Islet of Langerhans (tissue), 1 donor: ENCODE measurements around the gene EPS8L1.

Experiments used
- FAIRE-seq: peaks from one replicate; lab custom pipeline; 2011; peaks lifted over from hg19 to GRCh38; lab: Jason Lieb, UNC

The EPS8L1 gene

DNA sequence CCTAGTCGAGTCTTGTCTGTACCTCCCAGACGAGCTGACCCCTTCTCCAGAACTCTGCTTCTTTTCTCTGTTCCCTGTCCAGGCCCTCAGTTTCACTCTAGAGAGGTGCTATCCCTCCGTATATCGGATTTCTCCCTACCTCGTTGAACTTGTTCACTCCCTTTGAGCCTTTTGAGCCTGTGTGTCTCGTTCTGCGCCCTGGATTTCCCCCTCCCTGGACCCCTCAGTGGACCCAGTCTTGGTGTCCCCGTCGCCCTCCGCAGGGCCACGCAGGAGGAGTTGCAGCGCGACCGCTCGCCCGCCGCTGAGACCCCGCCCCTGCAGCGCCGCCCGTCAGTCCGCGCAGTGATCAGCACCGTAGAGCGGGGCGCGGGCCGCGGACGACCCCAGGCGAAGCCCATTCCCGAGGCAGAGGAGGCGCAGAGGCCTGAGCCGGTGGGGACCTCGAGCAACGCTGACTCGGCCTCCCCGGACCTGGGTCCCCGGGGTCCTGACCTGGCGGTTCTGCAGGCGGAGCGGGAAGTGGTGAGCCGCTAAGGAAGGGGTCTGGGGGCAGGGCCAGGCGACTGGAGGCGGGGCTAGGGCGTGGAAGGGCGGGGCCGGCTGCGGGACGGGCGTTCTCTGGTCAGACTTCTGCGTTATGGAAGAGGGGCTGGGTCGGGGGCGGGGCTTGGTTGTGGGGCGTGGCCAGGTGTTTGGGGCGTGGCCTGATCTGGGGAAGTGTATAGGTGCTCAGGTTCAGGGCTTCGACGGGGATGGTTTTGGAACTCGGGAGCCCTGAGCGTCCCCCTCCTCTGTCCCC is 5.5 kb downstream of the EPS8L1 start:
- no peak for FAIRE-seq

DNA sequence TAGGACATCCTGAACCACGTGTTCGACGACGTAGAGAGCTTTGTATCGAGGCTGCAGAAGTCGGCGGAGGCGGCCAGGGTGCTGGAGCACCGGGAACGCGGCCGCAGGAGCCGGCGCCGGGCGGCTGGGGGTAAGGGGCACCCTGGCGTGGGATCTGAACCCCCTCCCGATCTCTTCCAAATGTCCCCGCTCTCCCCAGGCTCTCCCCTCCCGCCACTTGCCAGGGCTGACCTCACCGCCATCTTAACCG is 6.0 kb downstream of the EPS8L1 start:
- FAIRE-seq: no peak

DNA sequence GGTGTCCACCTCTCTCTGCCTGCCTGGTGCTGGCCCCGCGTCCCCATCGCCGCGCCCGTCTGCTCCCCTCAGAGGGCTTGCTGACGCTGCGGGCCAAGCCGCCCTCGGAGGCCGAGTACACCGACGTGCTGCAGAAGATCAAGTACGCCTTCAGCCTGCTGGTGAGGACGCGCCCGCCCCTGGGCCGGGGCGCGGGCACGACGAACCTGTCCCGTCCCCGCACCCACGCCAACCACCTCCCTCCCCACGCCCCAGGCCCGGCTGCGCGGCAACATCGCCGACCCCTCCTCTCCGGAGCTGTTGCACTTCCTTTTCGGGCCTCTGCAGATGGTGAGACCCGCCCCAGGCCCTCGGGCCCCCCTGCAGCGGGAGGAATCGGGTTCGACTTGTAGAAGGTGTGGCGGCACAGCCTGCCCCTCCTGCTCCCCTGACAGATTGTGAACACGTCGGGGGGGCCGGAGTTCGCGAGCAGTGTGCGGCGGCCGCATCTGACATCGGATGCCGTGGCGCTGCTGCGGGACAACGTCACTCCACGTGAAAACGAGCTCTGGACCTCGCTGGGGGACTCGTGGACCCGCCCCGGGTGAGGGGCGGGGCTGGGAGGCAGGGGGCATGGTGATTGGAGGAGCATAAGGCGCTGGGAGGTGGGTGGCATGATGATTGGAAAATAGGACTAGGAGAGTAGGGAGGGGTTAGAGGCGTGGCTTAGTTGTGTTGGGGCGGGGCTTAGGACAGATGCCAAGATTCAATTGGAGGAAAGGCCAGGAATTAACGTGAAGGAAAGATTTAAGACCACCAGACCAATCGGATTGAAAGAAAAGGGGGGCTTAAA is 6.6 kb downstream of the EPS8L1 start:
- FAIRE-seq: no peak

DNA sequence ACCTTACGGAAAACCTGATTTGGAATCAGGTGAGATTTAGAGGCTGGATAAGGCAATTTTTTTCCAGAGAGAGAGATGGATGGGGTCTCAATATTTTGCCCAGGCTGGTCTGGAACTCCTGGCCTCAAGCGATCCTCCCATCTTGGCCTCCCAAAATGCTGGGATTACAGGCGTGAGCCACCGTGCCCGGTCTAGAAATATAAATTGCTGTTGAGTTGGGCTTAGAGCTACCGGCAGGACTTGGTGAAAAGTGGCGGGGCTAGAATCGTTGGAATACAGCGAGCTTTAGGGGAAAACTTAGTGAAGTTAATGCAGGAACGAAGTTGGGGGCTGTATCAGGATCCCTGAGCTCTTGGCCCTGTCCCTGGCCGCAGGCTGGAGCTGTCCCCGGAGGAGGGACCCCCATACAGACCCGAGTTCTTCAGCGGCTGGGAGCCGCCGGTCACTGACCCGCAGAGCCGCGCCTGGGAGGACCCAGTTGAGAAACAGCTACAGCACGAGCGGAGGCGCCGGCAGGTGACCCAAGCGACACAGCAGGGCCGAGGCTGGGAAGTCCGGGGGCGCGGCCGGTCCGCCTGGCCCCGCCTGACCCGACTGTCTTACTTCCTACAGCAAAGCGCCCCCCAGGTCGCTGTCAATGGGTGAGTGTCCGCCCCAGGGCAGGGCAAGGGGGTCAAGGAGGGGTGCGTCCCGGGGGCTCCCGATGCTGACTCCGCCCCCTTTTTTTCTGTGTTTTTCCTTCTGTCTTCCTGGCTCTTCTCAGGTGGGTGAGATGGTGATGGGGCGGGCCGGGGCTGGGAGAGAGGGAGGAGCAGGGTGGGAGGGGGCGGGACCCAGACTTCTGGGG is 7.6 kb downstream of the EPS8L1 start:
- FAIRE-seq: no peak

DNA sequence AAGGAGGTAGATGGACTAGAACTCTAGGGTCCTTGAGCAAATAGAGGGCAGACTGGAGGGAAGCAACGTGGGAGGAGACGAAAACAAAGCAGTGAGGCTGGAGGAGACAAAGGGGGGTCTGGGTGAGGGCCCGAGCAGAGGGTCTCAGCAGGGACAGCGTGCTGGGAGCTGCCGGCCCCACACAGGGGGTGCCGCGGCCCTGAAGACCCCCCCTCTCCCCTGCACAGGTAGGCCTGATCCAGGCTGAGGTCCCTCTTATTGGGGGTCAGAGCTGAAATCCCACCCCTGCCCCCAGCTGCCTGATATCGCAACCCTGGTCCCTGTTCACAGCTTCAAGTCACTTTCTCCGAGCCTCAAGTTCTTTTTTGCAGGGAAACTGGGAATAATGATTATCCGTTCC is 8.7 kb downstream of the EPS8L1 start:
- FAIRE-seq: no peak

DNA sequence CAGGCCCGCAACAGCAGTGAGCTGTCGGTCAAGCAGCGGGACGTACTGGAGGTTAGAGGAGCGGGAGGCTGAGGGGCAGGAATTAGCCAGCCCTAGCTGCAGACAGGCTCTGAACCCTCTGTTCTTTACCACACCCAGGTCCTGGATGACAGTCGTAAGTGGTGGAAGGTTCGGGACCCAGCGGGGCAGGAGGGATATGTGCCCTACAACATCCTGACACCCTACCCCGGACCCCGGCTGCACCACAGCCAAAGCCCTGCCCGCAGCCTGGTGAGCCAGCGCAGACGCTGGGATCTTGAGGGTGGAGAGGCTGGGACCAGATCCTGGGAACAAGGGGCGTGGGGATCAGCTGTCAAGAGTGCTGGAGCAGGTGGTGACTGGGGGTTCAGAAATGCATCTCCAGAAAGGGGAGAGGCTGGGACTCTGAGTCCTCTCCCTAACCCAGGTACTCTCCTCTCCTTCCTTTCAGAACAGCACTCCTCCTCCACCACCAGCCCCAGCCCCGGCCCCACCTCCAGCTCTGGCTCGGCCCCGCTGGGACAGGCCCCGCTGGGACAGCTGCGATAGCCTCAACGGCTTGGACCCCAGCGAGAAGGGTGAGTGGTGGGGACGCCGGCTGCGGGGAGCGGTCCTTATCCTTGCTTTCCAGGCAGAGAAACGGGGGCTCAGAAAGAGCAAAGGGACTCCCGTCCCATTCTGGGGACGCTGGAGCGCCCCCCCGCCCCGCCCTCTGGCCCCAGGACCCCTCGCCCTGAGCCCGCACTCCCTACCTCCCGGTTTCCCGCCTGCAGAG is 10.4 kb downstream of the EPS8L1 start:
- no peak for FAIRE-seq

DNA sequence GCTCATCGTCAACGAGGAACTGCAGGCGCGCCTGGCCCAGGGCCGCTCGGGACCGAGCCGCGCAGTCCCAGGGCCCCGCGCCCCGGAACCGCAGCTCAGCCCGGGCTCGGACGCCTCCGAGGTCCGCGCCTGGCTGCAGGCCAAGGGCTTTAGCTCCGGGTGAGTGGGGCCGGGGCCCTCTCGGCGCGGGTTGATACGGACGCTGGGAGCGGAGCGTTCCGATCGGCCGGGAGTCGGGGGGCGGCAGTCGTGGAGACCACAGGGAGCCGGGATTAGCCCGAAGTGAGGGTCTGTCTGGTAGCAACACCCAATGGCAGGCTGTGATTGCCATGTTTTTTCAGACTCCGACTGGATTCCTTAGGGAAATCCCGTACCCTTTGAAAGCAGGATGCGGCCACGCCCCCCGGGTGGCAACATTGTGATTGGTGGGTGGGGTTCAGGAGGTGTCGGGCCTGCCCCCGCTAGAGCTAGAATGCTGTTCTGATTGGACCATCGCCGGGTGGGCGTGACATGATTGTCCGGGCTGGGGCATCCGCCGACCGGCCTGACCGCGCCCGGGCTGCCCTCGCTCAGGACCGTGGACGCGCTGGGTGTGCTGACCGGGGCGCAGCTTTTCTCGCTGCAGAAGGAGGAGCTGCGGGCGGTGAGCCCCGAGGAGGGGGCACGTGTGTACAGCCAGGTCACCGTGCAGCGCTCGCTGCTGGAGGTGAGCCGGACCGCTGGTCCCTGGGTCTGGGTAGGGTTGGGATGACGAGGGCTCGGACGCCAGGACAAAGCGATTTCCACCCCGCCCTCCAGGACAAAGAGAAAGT is 11.3 kb downstream of the EPS8L1 start:
- FAIRE-seq: no peak

DNA sequence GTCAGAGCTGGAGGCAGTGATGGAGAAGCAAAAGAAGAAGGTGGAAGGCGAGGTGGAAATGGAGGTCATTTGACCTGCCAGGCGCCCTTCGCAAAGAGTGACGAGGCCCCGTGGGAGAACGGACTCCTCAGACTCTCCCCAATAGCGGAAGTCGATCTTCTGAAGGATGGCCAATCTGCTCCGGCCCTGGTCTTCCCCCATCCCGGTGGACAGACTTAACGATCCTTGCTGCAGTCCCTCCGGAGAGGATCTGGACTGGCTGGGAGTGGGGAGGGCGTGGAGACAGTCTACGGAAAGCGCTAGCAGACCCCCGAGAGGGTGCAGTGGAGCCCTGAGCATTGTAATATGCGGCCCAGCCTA is 11.9 kb downstream of the EPS8L1 start:
- FAIRE-seq: no peak

DNA sequence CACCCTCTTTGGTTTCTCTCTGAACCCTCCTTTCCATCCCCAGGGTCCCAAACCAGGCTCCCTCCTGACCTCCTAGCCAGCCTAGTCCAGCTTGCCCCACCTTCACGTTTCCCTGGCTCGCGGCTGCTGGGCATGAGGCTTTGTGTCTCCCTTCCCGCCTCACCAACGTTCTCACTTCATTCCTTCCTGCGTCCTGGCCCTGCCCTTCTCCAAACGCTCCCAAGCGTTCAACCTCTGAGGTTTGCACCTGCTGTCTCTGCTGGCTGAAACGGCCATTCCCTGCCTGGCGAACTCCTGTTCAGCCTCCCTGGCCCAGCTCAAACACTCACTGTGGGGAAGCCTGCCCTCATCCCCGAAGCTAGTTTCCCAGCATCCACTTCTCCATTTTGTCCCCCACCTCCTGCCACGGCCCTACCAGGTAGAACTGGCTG is 12.4 kb downstream of the EPS8L1 start:
- no peak for FAIRE-seq

DNA sequence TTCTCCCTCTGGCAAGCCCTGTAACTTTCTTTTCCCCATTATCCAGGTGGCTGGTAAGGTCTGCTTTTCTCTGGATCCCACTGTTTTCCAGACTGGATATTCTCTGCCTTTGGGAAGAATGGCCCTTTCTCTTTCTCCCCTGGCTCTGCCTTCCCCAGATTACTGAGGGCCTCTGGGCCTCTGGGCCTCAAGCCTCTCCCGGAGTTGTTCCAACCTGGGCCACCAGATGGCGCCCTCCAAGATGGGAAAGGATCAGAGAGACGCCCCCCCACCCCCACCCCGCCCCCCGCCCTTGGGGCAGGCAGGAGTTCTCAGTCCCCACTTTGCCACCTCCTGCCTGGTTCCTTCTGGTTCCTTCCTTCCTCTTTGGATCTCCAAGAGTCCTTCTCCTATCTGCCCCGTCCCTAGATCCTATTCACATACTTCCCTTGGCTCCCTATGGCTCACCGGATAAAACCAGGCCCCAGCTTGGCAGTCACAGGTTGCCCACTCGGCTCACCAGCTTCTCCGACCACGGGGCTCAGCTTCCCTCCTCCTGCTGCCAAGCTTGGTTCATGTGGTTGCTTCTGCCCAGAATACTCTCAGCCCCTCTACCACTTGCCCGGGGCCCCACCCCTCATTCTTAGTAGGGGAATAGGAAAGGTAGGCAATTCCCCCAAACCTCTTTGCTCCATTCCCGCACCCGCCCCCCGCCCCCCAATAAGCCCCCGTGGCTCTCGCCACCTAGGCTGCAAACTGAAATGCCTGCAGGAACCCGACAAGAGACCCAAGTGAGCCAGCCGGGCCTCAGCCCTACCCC is 13.1 kb downstream of the EPS8L1 start:
- FAIRE-seq: no peak

DNA sequence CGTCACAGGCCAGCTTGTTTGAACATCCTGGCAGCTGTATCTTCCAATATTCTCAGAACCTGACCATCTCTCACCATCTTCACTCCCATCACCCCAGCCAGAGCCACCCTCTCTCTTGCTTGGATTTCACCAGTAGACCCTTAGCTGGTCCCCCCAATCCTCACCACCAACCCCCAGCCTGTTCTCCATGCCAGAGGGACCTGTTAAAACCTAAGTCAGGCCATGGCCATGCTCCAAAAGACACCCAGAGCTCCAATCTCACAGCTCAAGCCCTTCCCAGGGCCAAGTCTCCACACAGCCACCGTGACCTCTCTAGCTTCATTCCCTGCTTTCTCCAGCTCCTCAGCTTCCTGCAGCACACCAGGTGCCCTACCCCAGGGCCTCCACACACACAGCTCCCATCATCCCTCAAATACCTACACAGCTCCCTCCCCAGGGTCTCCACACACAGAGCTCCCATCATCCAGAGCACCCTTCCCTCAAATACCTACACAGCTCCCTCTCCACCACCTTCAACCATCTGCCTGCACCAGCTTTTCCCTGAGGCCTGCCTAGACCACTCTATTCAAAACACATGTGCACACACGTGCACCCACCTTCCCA is 13.8 kb downstream of the EPS8L1 start:
- FAIRE-seq: no peak

DNA sequence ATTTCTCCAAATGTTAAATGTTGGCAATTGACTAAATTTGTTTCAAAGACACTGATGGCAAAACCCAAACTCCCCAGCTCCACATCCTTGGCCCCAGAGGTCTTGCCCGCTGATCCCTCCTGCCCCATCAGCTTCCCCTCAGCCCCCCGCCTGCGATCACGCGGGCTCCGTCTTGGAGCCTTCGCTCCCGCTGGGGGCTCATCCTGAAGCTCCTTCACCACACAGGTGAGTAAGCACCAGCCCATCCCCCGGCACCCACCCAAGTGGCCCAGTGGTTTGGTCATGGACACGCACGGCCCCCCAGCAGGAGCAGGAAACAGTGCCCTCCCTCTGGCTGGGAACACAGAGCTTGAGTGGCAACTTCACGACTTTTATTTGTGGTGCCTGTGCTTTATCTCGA is 14.9 kb downstream of the EPS8L1 start:
- no peak for FAIRE-seq

DNA sequence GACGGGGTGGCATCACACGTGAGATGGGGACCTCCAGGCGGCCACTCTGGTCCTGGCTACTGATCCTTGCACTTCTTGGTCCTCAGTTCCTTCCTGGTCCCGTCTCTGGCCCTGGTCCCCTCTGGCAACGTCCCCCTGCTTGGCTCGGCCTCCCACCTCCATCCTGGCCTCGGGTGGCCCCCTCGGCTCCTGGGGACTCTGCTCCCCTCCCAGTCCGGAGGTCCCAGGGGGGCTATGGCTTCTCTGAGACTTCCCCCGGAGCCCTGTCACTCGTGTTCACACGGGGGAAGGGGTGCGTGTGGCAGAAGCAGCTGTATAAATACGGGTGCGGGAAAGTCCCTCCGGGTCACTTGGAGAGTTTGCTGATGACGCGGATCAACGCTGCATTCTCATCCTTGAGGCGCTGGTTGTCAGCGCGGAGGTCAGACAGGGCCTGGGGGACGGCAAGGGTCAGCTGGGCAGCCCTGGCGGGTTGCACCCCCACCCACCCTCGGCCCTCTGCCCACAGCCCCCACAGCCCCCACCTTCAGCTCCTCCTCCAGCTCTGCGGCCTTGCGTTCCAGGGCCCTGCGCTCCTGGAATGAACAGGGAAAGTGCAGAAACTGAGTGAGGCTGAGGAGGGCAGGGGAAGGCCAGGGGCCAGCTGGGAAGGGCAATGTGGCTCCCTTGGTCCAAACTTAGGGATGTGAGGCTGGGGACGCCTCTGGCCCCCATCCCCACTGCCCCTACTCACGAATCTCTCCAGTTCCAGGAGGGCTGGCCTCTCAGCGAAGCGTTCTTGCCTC is 15.6 kb downstream of the EPS8L1 start:
- no peak for FAIRE-seq

DNA sequence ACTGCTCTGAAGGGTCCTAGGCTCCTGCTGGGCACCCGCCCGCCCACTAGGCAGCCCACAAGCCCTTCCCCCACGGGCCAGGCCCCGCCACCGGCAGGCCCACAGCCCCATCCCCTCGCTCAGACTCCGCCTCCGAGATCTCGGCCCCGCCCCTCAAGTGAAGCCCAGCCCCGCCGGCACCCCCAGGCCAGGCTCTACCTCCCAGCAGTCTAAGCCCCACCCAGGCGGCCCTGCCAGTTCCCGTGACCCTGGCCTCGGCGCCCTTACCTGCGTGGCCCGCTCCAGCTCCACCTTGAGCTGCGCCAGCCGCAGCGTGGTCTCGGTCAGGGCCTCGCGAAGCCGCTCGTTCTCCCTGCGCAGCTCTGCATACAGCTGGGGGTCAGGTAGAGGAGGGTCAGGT is 16.3 kb downstream of the EPS8L1 start:
- FAIRE-seq: no peak

DNA sequence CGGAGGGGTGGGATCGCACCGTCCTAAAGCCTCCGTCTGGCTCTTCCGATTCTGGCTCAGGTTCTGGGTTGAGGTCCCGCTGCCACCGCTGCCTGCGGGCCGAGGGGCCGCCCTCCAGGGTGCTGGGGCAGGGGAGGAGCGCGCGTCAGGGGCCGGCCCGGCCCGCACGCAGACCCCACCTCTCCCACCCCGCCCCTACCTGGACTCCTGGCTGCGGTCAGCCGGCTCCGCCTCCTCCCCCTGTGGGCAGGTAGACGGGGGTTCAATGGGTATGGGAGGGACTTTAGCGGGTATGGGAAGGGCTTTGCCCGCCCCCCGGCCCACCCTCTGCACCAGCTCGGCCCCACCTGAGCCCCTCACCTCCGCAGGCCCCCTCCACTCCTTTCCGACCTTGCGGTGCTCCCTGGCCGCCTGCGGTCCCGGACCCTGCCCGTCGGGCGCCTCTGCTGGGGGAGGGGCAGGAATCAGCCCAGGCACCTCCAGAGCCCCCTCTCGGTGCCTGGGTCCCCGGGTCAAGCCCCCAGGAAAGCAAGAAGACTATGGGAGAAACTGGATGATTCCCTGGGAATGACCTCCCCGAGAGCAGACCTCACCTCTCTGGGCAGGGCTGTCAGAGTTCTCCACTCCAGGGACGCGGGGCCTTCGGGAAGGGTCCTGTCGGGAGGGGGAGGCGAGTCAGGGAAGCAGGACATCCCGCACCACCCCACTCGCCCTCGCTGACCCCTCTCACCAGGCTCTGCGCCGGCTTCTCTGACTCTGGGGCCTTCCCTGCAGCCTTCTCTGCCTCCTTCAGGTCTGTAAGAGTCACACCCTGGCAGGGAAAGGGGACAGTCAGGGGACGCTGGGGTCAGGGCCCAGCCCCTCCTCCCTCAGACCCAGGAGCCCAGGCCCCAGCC is 17.0 kb downstream of the EPS8L1 start:
- no peak for FAIRE-seq

DNA sequence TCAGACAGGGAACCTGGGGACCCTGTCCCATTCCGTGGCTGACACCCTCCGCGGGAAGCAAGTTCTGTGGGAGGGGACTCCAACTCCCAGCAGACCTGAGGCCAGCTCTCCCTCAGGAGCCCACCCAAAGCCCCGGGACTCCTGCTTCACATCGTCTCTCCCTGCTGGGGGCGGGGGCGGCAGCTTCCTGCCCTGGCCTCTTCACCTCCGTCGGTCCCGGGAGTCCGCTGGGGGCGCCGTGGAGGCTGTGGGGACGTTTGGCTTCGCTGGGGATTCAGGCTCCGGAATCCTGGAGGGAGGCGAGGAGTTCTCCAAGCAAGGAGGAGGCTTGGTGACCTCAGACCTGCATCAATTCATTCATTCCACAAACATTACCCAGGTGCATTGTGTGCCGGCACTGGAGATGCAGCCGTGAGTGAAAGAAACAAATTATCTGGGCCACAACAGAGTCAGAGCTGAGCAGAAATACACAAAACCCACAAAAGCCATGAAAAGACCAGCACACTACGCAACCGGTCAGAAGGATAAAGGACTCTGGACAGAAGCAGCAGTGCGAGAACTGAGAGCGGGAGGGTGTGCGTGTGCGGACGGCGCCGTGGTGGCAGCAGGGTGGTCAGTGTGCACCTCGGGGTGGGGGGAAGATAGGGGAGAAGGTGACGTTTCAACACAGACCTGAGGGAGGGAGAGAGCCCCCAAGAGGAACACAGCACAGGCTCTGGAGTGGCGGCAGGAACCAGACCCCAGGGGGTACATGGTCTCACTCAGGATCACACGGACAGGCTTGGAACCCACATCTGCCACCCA is 19.0 kb downstream of the EPS8L1 start:
- FAIRE-seq: no peak
